ENCODE measurements around the gene EIF5. TPM values are rescaled to one million over a fixed set of nuclear protein-coding genes. Genes with fewer than 3 reads are reported as not detected.

Gene EIF5
- total and polyA plus RNA-seq, 2 donors (not counting 3 experiments of a cell fraction or from before 2014, with no cell fraction given), result 175 to 313 TPM

- Histone ChIP-seq H3K4me3 (replicated peaks in 1 of 3; ENCODE audit: insufficient read depth in 1 of 3, low read depth in 1 of 3, low read length in 3 of 3) (no peak overlapping the region), H3K4me2 (ENCODE audit: insufficient read depth, low read length) (no peak overlapping the region), H3K9me3 (replicated peaks; ENCODE audit: control insufficient read depth, insufficient read depth, low read length) (no peaks in the 10 kb centered on the region), H3K27ac (ENCODE audit: insufficient read depth, low read depth, low read length) (no peak overlapping the region), H3K36me3 (ENCODE audit: control insufficient read depth in 2 of 2, extremely low read depth in 1 of 2, insufficient read depth in 2 of 2, low read length in 2 of 2) (peaks cover 0 to 2% of the 10 kb centered on the region in 2 experiments), H3K27me3 (ENCODE audit: control insufficient read depth in 2 of 2, insufficient read depth in 2 of 2, low read length in 2 of 2) (peaks cover 2 to 6% of the 10 kb centered on the region in 2 experiments), H3K9ac (replicated peaks; ENCODE audit: extremely low read depth, insufficient read depth, low read length) (no peak overlapping the region), H3K4me1 (ENCODE audit: control insufficient read depth, extremely low read depth, insufficient read depth, low read length) (peaks cover 2% of the 10 kb centered on the region), H2AFZ (ENCODE audit: low read depth, low read length) (no peak overlapping the region), H4K20me1 (replicated peaks; ENCODE audit: control insufficient read depth, extremely low read depth, insufficient read depth, low read length) (peaks cover 2% of the 10 kb centered on the region), H3K9me1 (replicated peaks; ENCODE audit: control insufficient read depth, extremely low read depth, insufficient read depth, low read length) (no peaks in the 10 kb centered on the region), H3K79me2 (ENCODE audit: control insufficient read depth, insufficient read depth, low read length) (peaks cover 12% of the 10 kb centered on the region)
- TF ChIP-seq EZH2 (IDR thresholded peaks at IDR 0.05; ENCODE audit: borderline replicate concordance, low read depth, low read length, severe bottlenecking) (no peak), GATA2 (IDR thresholded peaks at IDR 0.05; ENCODE audit: insufficient read depth, insufficient read length, low read depth, low read length) (no peak), POLR2A (IDR thresholded peaks at IDR 0.05; ENCODE audit: low read depth, low read length) (no peak), CTCF (IDR thresholded peaks at IDR 0.05; ENCODE audit: extremely low read depth in 1 of 2, insufficient read depth in 1 of 2, low read depth in 1 of 2, low read length in 2 of 2) (no peak)
- FAIRE-seq, result no peak
- DNase-seq (ENCODE audit: low read depth, low spot score), result no peak
- intact Hi-C loops (cut with micrococcal nuclease), result no loop called here
- CTCF ChIA-PET, result no interaction called here
- dilution Hi-C loops (cut with MboI; ENCODE audit: extremely low pct_ligation_motif_present, low sequenced_read_pairs), result no loop called here
- no TSS peak for BruUV-seq (replicated peaks)
- POLR2A ChIA-PET, result no interaction called here
Measured at GRCh38 chr14:103330536-103330935, 3.5 kb upstream of the EIF5 start.

GRCh38 chr14:103332143-103332919 is 1.7 kb upstream of the EIF5 start:
- CTCF ChIA-PET, result interaction anchor here (1.0 kb wide), 1 partner anchor 59 kb away, joined by 4 read pairs; no protein-coding TSS in a partner anchor
- intact Hi-C loops (cut with micrococcal nuclease), result no loop called here
- no peaks in the 10 kb centered on the region for H3K9me1 ChIP-seq (replicated peaks; ENCODE audit: control insufficient read depth, extremely low read depth, insufficient read depth, low read length)
- dilution Hi-C loops (cut with MboI; ENCODE audit: extremely low pct_ligation_motif_present, low sequenced_read_pairs), result no loop called here
- no peak overlapping the region for H2AFZ ChIP-seq (ENCODE audit: low read depth, low read length)
- H3K36me3 ChIP-seq (ENCODE audit: control insufficient read depth in 2 of 2, extremely low read depth in 1 of 2, insufficient read depth in 2 of 2, low read length in 2 of 2), result peaks cover 16 to 19% of the 10 kb centered on the region in 2 experiments
- TF ChIP-seq MAX (IDR thresholded peaks at IDR 0.05; ENCODE audit: insufficient read depth, insufficient read length), result no peak
- no peak for TF ChIP-seq GATA2 (IDR thresholded peaks at IDR 0.05; ENCODE audit: insufficient read depth, insufficient read length, low read depth, low read length)
- no peak for TF ChIP-seq POLR2A (IDR thresholded peaks at IDR 0.05; ENCODE audit: low read depth, low read length)
- no peak for TF ChIP-seq CTCF (IDR thresholded peaks at IDR 0.05; ENCODE audit: extremely low read depth in 1 of 2, insufficient read depth in 1 of 2, low read depth in 1 of 2, low read length in 2 of 2)
- no peak for TF ChIP-seq POLR2AphosphoS5 (IDR thresholded peaks at IDR 0.05; ENCODE audit: insufficient read depth, low read depth, low read length)
- no peak for TF ChIP-seq FOS (IDR thresholded peaks at IDR 0.05; ENCODE audit: borderline replicate concordance, insufficient read depth, low read length)
- no peak for TF ChIP-seq JUN (IDR thresholded peaks at IDR 0.05; ENCODE audit: borderline replicate concordance, insufficient read depth, insufficient read length, low read depth)
- TF ChIP-seq EZH2 (IDR thresholded peaks at IDR 0.05; ENCODE audit: borderline replicate concordance, low read depth, low read length, severe bottlenecking), result no peak
- no peak for TF ChIP-seq MYC (IDR thresholded peaks at IDR 0.05; ENCODE audit: low read depth, low read length)
- no TSS peak for BruUV-seq (replicated peaks)
- no peak overlapping the region for H3K27ac ChIP-seq (ENCODE audit: insufficient read depth, low read depth, low read length)
- H3K27me3 ChIP-seq (ENCODE audit: control insufficient read depth in 2 of 2, insufficient read depth in 2 of 2, low read length in 2 of 2), result peaks cover 2 to 6% of the 10 kb centered on the region in 2 experiments
- peaks cover 30% of the 10 kb centered on the region for H3K79me2 ChIP-seq (ENCODE audit: control insufficient read depth, insufficient read depth, low read length)
- no peak overlapping the region for H3K4me2 ChIP-seq (ENCODE audit: insufficient read depth, low read length)
- no peak overlapping the region for H3K9ac ChIP-seq (replicated peaks; ENCODE audit: extremely low read depth, insufficient read depth, low read length)
- no peak for DNase-seq (ENCODE audit: low read depth, low spot score)
- no peaks in the 10 kb centered on the region for H3K9me3 ChIP-seq (replicated peaks; ENCODE audit: control insufficient read depth, insufficient read depth, low read length)
- no peak for FAIRE-seq
- H3K4me3 ChIP-seq (replicated peaks in 1 of 3; ENCODE audit: insufficient read depth in 1 of 3, low read depth in 1 of 3, low read length in 3 of 3), result no peak overlapping the region
- peaks cover 12% of the 10 kb centered on the region for H3K4me1 ChIP-seq (ENCODE audit: control insufficient read depth, extremely low read depth, insufficient read depth, low read length)
- POLR2A ChIA-PET, result no interaction called here
- peaks cover 7% of the 10 kb centered on the region for H4K20me1 ChIP-seq (replicated peaks; ENCODE audit: control insufficient read depth, extremely low read depth, insufficient read depth, low read length)

Measured in endothelial cell of umbilical vein (primary cell).